B cell (primary cell): Measurements from ENCODE around the gene RBPJ.

Experiments
- EZH2 ChIP-seq: IDR thresholded peaks from 2 replicates; pipeline ENCODE4 v1.6.1; 2012; ENCODE audit warnings: borderline replicate concordance, low read depth, mild to moderate bottlenecking, moderate library complexity, low read length; ENCODE audit not compliant: insufficient read depth, poor library complexity, severe bottlenecking
- TF ChIP-seq, protein P1 (sequence below): fragments of 200-600 bp; IDR thresholded peaks from one replicate; pipeline ENCODE4 v1.8.0; 2022; ENCODE audit warnings: antibody characterized with exemption, mild to moderate bottlenecking

GRCh38 chr4:26464420-26465095 is 143.7 kb downstream of the RBPJ start:
- TF ChIP-seq, protein P1, sequence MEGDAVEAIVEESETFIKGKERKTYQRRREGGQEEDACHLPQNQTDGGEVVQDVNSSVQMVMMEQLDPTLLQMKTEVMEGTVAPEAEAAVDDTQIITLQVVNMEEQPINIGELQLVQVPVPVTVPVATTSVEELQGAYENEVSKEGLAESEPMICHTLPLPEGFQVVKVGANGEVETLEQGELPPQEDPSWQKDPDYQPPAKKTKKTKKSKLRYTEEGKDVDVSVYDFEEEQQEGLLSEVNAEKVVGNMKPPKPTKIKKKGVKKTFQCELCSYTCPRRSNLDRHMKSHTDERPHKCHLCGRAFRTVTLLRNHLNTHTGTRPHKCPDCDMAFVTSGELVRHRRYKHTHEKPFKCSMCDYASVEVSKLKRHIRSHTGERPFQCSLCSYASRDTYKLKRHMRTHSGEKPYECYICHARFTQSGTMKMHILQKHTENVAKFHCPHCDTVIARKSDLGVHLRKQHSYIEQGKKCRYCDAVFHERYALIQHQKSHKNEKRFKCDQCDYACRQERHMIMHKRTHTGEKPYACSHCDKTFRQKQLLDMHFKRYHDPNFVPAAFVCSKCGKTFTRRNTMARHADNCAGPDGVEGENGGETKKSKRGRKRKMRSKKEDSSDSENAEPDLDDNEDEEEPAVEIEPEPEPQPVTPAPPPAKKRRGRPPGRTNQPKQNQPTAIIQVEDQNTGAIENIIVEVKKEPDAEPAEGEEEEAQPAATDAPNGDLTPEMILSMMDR: no peak
- no peak for TF ChIP-seq EZH2
